Heart left ventricle (tissue), 13 donors: ENCODE results near the gene FANCB.

Experiments
- CTCF ChIP-seq, 12 donors: fragments of 200-600 bp; sonication (generic) in 4 of 12; IDR thresholded peaks; one replicate each; pipeline versions ENCODE4 v1.5.0 to v1.8.0; 2018 to 2022; ENCODE audit warnings: antibody characterized with exemption in 12 of 12, mild to moderate bottlenecking in 5 of 12
- POLR2A ChIP-seq, 2 donors: fragments of 450-650 bp; IDR thresholded peaks; one replicate each; pipeline ENCODE4 v1.6.1; 2017; ENCODE audit warnings: antibody characterized with exemption in 2 of 2, mild to moderate bottlenecking in 2 of 2, moderate library complexity in 2 of 2
- donor health status: ischemic (EF 13 %, LVEDD 7.1; RV severe dilation, severe dysfunction).
- donor health status: DM: no; HTN: yes; CAD: no.
- donor health status: DM: no; HTN: no; CAD: no.
- donor health status: ischemic (EF 25% LVEDD 6.9; RV normal size, moderate dysfunction).
- donor health status: ischemic (EF 25% LVEDD 5.7; RV mildly dilated, moderate dysfunction).
- donor health status: ischemic (EF 35%, LVEDD 5.7; RV mildly dilated, moderate dysfunction).
- donor health status: nonischemic (EF 11% LVEDD 7.7; RV severe dilation, severe dysfunction).
- donor health status: DM: yes; HTN: yes; CAD: no.
- donor health status: PGD.
- donor health status: ischemic (EF 29% LVEDD 5.4; RV normal size, mild dysfunction).
- donor health status: nonischemic (EF 23%, LVEDD 6.1; RV moderate dilation, normal function).

- no peak for TF ChIP-seq CTCF (IDR thresholded peaks at IDR 0.05)
- no peak for TF ChIP-seq POLR2A (IDR thresholded peaks at IDR 0.05)
These were observed 69.7 kb downstream of the FANCB start for GRCh38 chrX:14802943-14803710.
